Spleen (tissue), 7 donors: ENCODE measurements around the gene CDC42BPA.

Experiments
- POLR2A ChIP-seq, 3 donors: fragments of 450-650 bp; IDR thresholded peaks; one replicate each; pipeline ENCODE4 v1.5.1; 2017; ENCODE audit warnings: antibody characterized with exemption in 3 of 3, mild to moderate bottlenecking in 1 of 3
- TF ChIP-seq, protein P1 (sequence below), 11 experiments: fragments of 200-600 bp in 7 of 11; fragments of 450-650 bp in 4 of 11; sonication (generic) in 4 of 11; IDR thresholded peaks in 8 of 11; conservative IDR thresholded peaks in 3 of 11; 1 replicate in 7 of 11; 2 replicates in 4 of 11; pipeline versions ENCODE4 v1.4.0 to v1.8.0; 2016 to 2021; ENCODE audit warnings: antibody characterized with exemption in 11 of 11, inconsistent platforms in 4 of 11, mild to moderate bottlenecking in 1 of 11
- donor health status: DM: no; HTN: no; CAD: no; lungs with moderate emphysema.
- donor health status: DM: no; HTN: no; CAD: no.
- donor health status: DM: no; HTN: no; CAD: no.

DNA sequence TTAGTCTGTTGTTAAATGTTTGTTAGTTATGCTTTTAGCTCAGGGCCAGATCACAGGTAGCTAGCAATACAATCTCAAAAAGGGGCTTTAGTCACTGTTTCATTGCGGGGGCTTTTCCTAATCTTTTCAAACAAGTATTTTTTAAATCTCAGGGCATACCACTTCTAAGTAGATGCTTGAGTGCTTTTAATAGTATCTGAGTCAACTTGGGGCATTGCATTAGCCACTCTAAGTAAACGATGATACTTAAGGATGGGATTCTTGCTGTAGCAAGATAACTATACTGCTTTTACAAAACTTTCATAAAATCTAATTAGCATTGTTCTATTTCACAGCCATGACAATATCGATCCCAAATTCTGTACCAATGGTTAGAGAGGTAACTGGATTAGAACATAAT, 11.6 kb downstream of the CDC42BPA start:
- TF ChIP-seq, protein P1, sequence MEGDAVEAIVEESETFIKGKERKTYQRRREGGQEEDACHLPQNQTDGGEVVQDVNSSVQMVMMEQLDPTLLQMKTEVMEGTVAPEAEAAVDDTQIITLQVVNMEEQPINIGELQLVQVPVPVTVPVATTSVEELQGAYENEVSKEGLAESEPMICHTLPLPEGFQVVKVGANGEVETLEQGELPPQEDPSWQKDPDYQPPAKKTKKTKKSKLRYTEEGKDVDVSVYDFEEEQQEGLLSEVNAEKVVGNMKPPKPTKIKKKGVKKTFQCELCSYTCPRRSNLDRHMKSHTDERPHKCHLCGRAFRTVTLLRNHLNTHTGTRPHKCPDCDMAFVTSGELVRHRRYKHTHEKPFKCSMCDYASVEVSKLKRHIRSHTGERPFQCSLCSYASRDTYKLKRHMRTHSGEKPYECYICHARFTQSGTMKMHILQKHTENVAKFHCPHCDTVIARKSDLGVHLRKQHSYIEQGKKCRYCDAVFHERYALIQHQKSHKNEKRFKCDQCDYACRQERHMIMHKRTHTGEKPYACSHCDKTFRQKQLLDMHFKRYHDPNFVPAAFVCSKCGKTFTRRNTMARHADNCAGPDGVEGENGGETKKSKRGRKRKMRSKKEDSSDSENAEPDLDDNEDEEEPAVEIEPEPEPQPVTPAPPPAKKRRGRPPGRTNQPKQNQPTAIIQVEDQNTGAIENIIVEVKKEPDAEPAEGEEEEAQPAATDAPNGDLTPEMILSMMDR (IDR thresholded peaks at IDR 0.05 in 8 of 11, conservative IDR thresholded peaks at IDR 0.05 in 3 of 11) = no peak
- TF ChIP-seq POLR2A (IDR thresholded peaks at IDR 0.05) = no peak
